Left ventricle myocardium inferior (tissue), 1 donor: Measurements from ENCODE around the gene PALD1. TPM values are rescaled to one million over a fixed set of nuclear protein-coding genes. Genes with fewer than 3 reads are reported as not detected.

ENCODE experiments used
- DNase-seq: peaks from one replicate; pipeline ENCODE4 v3.0.0-alpha.2; 2020
- H3K27ac ChIP-seq: fragments of 200-600 bp; replicated peaks from 2 replicates; pipeline ENCODE4 v1.8.0; 2021
- H3K27me3 ChIP-seq: fragments of 200-600 bp; 2 replicates; pipeline ENCODE4 v1.8.0; 2021; ENCODE audit warnings: low read depth
- H3K36me3 ChIP-seq: fragments of 200-600 bp; 2 replicates; pipeline ENCODE4 v1.8.0; 2021
- H3K4me1 ChIP-seq: fragments of 200-600 bp; 2 replicates; pipeline ENCODE4 v1.8.0; 2021
- H3K4me3 ChIP-seq: fragments of 200-600 bp; 2 replicates; pipeline ENCODE4 v1.8.0; 2021; ENCODE audit warnings: mild to moderate bottlenecking, moderate library complexity
- H3K9me3 ChIP-seq: fragments of 200-600 bp; replicated peaks from 2 replicates; pipeline ENCODE4 v1.8.0; 2021
- CTCF ChIP-seq: fragments of 200-600 bp; IDR thresholded peaks from 2 replicates; pipeline ENCODE4 v1.8.0; 2021; ENCODE audit warnings: antibody characterized with exemption, mild to moderate bottlenecking, borderline replicate concordance
- intact Hi-C: fragments of 100-400 bp; cut with micrococcal nuclease; formaldehyde crosslinking; loops from one replicate; pipeline ENCODE4 v1.11.0; 2022
- total RNA-seq: library from RNA; stranded (reverse); fragmentation: NEBNext Ultra II Directional; extraction: Animal tissue kit (Norgen Biotek cat#: 25700); gene quantifications from one replicate; pipeline ENCODE4 v1.2.1, GENCODE V29; 2021
- donor health status: DM: no; HTN: yes; CAD: no; lungs with severe emphysema.

PALD1 gene
- total RNA-seq, 1 donor from 2014 or later = 5.1 TPM

DNA sequence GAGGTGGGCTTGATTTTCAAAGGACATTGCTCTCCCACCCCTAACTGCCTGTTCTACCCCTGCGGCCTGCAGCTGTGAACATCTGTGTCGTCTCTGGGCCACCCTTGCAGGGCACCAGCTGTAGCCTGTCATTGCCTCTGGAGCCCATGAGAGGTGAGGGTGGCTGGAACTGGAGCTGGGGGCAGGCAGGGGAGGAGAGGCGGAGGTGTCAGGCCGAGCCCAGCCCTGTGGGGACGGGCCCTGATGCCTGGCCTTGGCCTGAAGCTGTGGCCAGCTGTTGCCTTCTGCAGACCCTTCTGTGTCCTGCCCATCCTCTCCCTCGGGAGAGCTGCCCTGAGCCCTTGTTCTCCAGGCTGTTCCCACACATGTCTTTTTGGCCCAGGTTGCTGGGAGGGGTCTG lies 44.5 kb downstream of the PALD1 start:
- TF ChIP-seq CTCF = no peak
- H3K9me3 ChIP-seq = no peaks in the 10 kb centered on the region
- H3K27ac ChIP-seq = no peak overlapping the region
- peaks cover 16% of the 10 kb centered on the region for H3K4me1 ChIP-seq
- no peak overlapping the region for H3K4me3 ChIP-seq
- DNase-seq = peak; percentile 27
- intact Hi-C loops = no loop called here
- H3K36me3 ChIP-seq = no peaks in the 10 kb centered on the region
- H3K27me3 ChIP-seq = no peaks in the 10 kb centered on the region

DNA sequence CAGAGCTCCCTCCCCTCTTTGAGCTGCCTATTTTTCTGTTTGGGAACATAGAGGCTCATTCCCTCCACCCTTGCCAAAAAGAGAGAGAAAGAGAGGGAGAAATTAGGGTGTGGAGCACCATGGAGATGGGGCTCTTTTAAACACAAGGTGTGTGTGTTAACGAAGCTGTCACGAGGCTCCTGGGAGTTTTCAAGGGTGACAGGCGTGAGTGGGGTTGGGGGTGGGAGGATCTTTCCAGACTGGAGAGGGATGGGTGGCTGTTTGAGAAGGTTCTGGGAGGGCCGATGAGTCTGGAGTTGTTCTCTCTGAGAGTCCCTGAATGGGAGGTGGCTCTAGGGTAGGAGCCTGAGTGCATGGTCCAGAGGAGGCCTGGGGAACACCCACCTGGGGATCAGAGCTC lies 45.0 kb downstream of the PALD1 start:
- DNase-seq = no peak
- intact Hi-C loops = no loop called here
- Histone ChIP-seq H3K4me3 (no peak overlapping the region), H3K9me3 (no peaks in the 10 kb centered on the region), H3K4me1 (peaks cover 16% of the 10 kb centered on the region), H3K27ac (no peak overlapping the region), H3K27me3 (no peaks in the 10 kb centered on the region), H3K36me3 (no peaks in the 10 kb centered on the region)
- TF ChIP-seq CTCF = no peak

DNA sequence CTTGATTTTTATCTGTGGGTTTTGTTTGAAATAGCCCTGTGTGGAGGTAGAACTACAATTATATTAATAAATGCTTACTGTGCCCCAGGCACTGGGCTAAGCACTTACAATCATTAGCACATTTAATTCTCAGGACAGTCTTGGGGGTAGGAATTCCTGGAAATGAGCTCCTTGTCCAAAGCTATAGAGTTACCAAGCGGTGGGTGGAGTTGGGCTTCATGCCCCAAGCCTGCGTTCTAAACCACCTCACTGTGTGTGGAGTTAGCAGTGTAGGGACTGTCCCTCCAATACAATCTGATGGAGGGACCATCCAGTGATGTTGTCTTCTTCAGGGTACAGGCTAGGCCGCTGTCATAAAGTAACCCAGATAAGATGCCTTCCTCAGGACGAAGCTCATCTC lies 49.7 kb downstream of the PALD1 start:
- no peak for TF ChIP-seq CTCF
- intact Hi-C loops = no loop called here
- Histone ChIP-seq H3K36me3 (peaks cover 9% of the 10 kb centered on the region), H3K4me1 (peaks cover 7% of the 10 kb centered on the region), H3K4me3 (no peak overlapping the region), H3K9me3 (no peaks in the 10 kb centered on the region), H3K27me3 (no peaks in the 10 kb centered on the region), H3K27ac (no peak overlapping the region)
- no peak for DNase-seq

DNA sequence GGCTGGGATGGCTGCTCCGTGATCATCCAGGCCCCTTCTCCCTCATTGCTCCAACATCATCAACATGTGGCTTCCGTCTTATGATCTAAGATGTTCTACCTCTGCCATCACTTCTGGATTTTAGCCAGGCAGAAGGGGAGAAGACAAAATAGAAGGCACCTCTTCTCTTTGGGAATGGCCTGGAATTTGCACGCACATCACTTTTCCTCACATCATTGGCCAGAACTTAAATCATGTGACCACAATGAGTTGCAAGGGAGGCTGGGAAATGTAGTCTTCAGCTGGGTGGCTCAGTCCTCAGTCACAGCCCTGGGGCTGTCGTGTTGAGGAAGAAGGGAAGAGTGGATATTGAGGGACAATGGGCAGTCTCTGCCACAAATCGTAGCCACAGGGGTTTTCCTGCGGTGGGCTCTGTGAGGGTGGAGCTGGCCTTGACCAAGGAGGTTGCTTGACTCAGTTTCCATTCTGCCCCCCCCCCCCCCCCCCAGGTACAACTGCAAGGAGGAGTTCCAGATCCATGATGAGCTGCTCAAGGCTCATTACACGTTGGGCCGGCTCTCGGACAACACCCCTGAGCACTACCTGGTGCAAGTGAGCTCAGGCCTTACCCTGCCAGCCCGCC lies 50.3 kb downstream of the PALD1 start:
- Histone ChIP-seq H3K9me3 (no peaks in the 10 kb centered on the region), H3K4me3 (no peak overlapping the region), H3K27me3 (no peaks in the 10 kb centered on the region), H3K4me1 (peaks cover 2% of the 10 kb centered on the region), H3K36me3 (peaks cover 9% of the 10 kb centered on the region), H3K27ac (no peak overlapping the region)
- intact Hi-C loops = no loop called here
- DNase-seq = no peak
- no peak for TF ChIP-seq CTCF

GRCh38 chr10:70529848-70530247 lies 51.3 kb downstream of the PALD1 start:
- H3K4me3 ChIP-seq = no peak overlapping the region
- no peak overlapping the region for H3K27ac ChIP-seq
- H3K36me3 ChIP-seq = peaks cover 13% of the 10 kb centered on the region
- TF ChIP-seq CTCF = no peak
- intact Hi-C loops = no loop called here
- H3K9me3 ChIP-seq = no peaks in the 10 kb centered on the region
- no peaks in the 10 kb centered on the region for H3K27me3 ChIP-seq
- DNase-seq = no peak
- no peaks in the 10 kb centered on the region for H3K4me1 ChIP-seq
